MM.1S (cell line): Measurements from ENCODE around the gene CD40.

ENCODE experiments used
- EZH2 ChIP-seq: fragments of 300-600 bp; sonication (generic); optimal IDR thresholded peaks from 2 replicates; pipeline ENCODE3; 2017; ENCODE audit warnings: low read depth, mild to moderate bottlenecking, antibody characterized with exemption, low read length, mixed read lengths
- EZH2phosphoT487 ChIP-seq: fragments of 300-600 bp; sonication (generic); IDR thresholded peaks from 2 replicates; pipeline ENCODE4 v1.6.1; 2018; ENCODE audit warnings: antibody characterized with exemption, low read length
- TF ChIP-seq, protein P1 (sequence below): fragments of 300-600 bp; sonication (generic); IDR thresholded peaks from 2 replicates; pipeline ENCODE4 v1.5.1; 2016; ENCODE audit warnings: antibody characterized with exemption, low read length, mixed read lengths

DNA sequence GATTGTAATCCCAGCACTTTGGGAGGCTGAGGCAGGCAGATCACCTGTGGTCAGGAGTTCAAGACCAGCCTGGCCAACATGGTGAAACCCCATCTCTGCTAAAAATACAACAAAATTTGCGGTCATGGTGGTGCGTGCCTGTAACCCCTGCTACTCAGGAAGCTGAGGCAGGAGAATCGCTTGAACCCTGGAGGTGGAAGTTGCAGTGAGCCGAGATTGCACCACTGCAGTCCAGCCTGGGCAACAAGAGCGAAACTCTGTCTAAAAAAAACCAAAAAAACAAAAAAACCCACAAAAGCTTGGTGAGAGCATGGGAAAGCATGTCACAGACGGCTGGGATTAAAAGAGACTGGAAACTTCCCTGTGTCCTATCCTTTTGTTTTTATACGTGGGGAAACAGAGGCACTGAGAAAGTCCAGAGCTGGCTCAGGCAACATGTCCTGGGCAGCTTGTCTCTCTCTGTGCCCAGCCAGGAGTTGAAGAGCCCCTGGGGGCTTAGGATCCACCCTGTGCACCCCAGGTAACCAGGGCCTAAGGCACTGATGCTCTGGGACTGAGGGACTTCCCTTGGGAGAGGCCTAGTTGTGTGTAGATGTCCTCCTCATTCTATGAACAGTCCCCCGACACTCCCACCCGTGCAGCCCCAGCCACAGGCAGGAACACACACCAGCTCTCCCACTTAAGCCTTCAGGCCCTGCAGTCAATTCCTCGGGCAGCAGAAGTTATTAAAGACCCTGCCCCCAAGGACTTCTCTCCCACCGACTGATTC, 16.0 kb downstream of the CD40 start:
- TF ChIP-seq, protein P1, sequence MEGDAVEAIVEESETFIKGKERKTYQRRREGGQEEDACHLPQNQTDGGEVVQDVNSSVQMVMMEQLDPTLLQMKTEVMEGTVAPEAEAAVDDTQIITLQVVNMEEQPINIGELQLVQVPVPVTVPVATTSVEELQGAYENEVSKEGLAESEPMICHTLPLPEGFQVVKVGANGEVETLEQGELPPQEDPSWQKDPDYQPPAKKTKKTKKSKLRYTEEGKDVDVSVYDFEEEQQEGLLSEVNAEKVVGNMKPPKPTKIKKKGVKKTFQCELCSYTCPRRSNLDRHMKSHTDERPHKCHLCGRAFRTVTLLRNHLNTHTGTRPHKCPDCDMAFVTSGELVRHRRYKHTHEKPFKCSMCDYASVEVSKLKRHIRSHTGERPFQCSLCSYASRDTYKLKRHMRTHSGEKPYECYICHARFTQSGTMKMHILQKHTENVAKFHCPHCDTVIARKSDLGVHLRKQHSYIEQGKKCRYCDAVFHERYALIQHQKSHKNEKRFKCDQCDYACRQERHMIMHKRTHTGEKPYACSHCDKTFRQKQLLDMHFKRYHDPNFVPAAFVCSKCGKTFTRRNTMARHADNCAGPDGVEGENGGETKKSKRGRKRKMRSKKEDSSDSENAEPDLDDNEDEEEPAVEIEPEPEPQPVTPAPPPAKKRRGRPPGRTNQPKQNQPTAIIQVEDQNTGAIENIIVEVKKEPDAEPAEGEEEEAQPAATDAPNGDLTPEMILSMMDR, result no peak
- TF ChIP-seq EZH2 (no peak), EZH2phosphoT487 (no peak)
